Measurements from ENCODE around the gene PNMA1.
"Not testable (repeated sequence)": the region's sequence is repeated elsewhere in the genome, so short reads cannot be mapped to it uniquely, and the experiment has no call there.

PNMA1 gene

DNA sequence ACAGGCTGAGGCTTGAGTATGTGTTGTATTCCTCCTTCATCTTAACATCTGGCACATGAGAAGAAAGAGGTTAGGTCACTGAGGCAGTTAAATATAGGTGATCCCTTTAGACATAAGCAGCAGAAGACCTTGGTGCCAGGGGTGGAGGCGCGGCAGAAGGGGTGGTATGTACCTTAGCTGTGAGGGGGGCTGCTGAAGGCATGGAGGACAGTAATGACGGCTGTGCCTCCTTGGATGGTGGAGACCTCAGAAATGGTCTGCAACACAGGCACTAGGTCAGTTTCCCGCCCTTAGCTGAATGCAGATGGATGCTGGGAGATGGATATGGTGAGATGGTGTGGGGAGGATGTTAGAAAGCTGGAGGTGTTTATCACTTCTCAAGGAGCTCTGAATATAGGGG, 1.5 kb upstream of the PNMA1 start:
- DNase-seq (ENCODE audit: low read depth): no peak

DNA sequence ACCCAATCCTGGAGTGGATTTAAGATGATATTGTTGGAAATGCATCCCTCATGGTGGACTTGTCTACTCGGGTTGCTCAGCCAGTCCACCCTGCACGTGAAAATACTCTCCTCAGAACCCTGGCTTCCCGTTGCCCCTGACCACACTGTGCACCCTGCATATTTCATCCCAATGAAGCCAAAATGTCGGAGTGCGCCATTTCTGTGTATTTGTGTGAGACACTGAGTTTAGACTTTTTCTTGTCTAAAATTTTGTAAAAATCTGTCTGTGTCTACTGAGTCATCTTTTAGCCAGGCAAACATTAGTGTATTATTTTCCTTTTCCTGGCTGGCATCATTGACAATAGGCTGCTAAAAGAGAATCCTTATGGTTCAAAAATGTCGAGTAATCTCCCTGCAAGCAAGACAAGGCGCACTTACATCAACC, 485 bp upstream of the PNMA1 start:
- DNase-seq (ENCODE audit: low read depth): no peak

DNA sequence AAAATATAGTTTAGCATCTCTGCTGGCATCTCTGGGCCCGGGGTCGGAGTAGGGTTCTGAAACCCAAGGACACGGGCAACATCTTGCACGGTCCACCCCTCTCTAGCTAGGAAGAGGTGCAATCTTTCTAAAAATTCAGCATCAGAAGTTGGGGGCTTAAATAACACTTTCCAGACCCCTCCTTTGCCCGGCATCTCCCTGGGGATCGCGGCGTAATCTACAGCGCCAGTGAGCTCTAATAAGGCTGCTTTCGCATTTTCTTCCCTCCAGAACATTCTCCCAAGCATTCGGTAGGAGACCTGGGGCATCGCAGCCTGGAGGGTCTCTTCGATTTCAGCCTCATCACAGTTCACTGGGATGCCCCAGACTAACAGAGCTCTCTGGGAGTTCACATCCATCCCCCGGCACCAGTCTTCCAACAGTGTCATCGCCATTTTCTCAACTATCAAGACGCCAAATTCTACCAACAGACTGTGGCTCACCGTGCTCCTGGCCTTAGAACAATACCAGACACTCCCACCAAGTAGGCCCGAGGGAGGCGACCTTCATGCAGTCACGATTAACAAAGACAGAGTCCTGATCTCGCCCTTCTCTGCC, 880 bp downstream of the PNMA1 start:
- no peak for DNase-seq (ENCODE audit: low read depth)

DNA sequence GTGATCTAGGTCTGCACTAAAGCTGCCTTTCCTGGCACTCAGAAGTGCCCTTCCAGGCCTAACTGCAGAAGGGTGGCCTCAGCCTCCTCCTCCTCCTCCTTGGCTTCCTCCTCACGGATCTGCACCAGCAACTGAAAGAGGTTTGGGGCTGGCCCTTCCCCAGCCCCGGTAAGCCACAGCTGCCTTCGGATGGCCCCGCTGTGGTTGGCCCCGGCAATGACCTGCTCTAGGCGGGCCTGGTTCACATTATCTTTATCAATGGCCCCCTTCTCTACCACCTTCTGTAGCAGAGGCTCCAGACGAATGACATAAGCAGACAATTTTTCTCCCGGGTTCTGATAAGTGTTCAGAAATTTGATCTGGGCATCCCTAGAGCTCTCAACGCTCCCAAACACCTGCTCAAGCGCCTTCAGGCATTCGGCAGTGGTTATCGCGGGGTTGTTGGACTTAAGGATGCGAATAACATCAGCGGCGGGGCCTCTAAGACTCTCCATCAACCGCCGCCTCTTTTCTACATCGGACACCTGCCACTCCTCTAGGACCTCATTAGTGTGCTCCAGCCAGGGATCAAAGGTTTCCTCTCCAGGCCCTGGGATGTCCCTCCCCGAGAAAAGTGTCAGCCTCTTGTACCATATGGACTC, 1.5 kb downstream of the PNMA1 start:
- no peak for DNase-seq (ENCODE audit: low read depth)

DNA sequence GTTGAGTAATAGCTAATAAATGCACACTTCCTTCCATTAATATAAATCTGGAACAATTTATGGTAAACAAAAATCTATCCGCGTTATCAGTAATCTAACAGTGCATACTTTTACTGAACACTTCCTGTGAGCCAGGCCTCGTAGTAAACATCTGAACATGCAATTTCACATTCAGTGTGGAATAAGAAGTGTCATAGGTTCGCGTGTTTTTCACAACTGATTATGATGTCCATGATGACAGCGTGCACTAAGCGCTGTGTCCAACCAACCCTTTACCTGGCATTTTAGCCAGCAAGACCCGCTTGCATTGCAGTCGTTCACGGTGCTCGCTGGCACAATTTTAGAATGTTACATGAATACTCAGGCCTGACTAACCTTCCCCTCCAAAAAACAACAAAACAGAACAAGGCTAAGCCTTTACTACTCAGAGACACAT, 2.1 kb downstream of the PNMA1 start:
- DNase-seq (ENCODE audit: low read depth): no peak

DNA sequence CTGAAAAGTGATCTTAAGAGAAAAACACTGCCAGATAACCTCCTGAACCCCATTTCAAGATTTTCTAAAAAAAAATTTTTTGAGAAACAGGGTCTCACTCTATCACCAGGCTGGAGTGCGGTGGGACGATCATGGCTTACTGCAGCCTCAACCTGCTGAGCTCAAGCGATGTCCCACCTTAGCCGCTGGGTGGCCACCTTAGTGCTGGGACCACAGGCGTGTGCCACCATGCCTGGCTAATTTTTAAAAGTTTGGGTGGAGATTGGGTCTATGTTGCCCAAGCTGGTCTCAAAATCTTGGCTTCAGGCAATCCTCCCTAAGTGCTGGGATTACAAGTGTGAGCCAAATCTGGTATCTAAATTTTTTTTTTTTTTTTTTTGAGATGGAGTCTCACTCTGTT, 3.4 kb downstream of the PNMA1 start:
- DNase-seq (ENCODE audit: low read depth): no peak

DNA sequence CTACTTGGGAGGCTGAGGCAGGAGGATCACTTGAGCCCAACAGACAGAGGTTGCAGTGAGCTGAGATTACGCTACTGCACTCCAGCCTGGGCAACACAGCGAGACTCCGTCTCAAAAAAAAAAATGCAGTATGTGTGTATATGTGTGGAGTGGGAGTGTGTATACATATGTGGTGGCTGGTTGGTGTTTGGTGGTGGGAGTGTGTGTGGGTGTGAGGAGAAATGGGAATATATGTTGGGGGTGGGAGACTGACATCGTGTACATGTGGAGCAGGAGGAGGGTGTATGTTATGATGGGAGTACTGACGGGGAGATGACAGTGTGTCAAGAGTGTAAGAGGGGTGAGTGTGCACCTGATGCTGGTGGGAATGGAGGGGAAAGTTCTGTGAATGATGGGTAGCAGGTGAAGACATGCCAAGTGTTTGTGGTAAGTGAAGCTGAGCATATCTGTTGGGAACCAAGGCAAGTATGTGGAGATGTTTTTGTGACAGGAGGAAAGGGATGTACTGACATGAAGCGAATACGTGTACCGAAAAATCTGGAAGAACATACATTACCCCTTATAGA, 4.2 kb downstream of the PNMA1 start:
- no peak for DNase-seq (ENCODE audit: low read depth)

DNA sequence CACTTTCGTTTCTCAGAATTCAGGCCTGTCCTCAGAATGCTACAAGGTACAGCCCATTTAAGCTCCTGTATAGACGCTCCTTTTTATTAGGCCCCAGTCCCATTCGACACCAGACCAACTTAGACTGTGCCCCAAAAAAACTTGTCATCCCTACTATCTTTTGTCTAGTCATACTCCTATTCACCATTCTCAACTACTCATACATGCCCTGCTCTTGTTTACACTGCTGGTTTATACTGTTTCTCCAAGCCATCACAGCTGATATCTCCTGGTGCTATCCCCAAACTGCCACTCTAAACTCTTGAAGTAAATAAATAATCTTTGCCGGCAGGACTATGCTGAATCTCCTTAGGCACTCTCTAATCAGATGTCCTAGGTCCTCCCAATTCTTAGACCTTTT, 6.1 kb downstream of the PNMA1 start:
- not testable (repeated sequence) for DNase-seq (ENCODE audit: low read depth)

DNA sequence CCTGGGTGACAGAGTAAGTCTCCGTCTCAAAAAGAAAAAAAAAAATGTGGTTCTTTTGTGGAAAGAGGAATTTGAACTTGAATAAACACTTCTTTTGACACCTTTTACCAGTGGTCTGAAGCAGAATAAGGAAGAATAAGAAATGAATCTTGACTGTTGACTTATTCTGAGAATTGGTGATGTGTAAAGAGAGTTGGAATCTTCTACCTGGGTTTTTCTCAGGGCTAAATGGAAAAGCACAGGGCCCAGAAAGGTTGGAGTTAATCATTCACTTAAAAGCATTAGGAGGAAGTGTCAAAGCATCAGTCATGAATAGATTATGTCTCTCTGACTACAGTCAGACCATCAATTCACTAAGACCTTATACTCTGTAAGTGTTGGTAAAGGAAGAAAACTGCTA, 13.9 kb downstream of the PNMA1 start:
- no peak for DNase-seq (ENCODE audit: low read depth)

DNA sequence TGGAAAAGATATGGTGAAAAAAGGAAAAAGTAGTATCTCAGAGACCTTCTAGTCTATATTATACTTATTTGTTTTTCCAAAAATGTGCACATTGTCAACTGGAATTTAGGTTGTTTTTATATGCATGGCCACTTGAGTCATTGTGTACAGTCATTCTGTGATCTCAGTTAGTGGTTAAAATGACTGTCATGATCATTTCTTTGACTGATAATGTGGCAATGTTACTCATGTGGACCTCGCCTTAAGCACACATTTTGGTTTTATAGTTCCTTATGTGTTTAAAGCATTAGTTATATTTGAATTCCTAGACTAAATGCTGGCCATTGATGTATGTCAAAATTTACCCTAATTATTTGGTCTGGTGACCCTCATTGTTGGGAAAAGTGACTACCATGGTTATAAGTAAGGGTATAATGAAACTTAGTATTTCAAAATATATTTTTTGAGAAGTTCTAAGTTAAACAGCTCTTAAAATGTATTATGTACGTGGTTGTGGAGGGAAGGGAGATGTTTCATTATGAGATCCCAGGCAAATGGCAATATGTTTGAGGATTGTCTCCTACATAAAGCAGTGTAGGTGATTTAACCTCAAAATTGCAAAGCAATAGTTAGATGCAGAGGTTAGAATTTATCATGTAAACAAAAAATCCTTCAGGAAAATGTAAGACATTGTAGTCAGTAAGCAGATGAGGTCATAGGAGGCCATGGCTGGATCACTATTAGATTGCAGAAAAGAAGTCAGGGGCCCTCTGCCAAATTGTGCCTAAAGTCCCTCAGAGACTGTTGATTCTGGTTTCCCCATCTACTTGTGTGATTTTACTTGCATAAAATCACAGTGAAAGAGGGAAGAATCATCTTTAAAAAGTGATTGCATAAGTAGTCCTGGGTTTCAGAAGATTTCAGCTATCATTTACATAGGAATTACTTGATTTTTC, 17.5 kb downstream of the PNMA1 start:
- DNase-seq (ENCODE audit: low read depth): no peak

DNA sequence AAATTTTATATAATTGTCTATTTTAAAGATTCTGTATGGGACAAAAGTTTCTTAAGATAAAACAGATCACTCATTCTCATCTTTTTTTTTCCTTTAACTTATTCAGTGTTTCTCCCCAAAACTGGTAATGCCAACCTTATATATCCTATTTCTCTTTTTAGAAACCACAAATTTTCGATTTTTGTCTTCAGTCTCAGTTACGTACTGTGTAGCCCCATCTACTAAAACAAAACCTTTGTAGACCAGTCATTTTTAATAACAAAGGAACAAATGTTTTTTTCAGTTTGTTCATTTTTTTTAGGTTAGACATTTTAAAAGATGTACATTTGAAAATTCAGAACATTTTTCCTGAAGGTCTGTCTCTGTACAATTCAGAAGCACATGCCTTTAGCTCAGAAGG, 18.2 kb downstream of the PNMA1 start:
- no peak for DNase-seq (ENCODE audit: low read depth)

DNA sequence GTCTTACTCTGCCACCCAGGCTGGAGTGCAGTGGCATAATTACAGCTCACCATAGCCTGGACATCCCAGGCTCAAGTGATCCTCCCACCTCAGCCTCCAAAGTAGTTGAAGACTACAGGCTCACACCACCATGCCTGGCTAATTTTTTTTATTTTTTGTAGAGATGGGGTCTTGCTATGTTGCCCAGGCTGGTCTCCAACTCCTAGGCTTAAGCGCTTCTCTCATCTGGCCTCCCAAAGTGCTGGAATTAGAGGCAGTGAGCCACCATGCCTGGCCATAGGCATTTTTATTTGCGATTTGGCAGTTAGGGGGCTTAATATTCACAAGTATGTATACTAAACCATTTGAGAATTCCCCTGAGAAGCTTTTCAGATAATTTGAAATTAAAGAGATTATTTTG, 19.1 kb downstream of the PNMA1 start:
- DNase-seq (ENCODE audit: low read depth): no peak

DNA sequence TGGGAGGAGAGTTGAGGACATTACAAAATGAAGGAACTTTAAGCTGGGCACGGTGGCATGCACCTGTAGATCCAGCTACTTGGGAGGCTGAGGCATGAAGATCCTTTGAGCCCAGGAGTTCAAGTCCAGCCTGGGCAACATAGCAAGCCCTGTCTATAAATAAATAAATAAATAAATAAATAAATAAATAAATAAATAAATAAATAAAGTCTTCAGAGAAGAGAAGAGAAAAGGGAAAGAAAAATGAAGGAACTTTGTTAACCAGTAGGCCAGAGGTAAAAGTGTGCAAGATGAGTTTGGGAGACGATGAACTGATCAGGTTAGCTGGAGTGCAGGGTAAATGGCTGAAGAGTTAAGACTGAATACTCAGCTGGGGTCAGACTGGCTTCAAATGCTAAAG, 20.1 kb downstream of the PNMA1 start:
- DNase-seq (ENCODE audit: low read depth): no peak

DNA sequence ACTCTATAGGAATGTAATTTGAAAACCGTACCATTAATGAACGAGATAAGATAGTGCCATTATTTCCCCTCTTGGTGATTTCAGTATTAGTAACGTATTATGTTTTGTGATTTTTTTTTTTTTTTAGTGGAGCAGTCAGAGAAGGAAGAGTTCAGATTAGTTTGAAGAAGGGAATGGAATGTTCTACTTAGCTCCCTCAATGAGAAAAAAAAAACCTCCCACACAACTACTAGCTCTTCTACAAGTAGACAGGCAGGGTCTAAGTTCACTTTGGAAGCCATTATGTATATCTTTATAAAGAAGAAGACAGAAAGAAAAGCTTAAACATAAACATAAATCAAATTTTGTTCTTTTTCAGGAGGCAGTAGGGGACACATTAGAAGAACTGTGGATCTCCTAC, 27.3 kb downstream of the PNMA1 start:
- DNase-seq (ENCODE audit: low read depth): no peak

DNA sequence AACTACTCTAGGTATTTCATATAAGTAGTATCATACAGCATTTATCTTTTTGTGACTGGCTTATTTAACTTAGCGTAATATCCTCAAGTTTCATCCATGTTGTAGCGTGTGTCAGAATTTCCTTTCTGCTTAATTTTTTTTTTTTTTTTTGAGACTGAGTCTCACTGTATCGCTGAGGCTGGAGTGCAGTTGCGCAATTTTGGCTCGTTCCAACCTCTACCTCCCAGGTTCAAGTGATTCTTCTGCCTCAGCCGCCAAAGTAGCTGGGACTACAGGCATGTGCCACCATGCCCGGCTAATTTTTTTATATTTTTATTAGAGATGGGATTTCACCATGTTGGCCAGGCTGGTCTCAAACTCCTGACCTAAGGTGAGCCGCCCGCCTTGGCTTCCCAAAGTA, 28.9 kb downstream of the PNMA1 start:
- DNase-seq (ENCODE audit: low read depth): no peak

DNA sequence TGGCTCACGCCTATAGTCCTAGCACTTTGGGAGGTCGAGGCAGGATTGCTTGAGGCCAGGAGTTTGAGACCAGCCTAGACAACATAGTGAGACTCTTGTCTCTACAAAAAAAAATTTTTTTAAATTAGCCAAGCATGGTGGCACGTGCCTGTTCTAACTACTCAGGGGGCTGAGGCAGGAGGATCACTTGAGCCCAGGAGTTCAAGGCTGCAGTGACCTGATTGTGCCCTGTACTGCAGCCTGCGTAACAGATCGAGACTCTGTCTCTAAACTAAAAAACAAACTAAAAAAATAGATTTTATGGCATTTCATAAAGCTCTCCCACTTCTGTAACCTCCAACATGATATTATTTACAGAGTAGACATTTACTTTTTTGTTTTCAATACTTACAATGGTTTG, 29.6 kb downstream of the PNMA1 start:
- no peak for DNase-seq (ENCODE audit: low read depth)

DNA sequence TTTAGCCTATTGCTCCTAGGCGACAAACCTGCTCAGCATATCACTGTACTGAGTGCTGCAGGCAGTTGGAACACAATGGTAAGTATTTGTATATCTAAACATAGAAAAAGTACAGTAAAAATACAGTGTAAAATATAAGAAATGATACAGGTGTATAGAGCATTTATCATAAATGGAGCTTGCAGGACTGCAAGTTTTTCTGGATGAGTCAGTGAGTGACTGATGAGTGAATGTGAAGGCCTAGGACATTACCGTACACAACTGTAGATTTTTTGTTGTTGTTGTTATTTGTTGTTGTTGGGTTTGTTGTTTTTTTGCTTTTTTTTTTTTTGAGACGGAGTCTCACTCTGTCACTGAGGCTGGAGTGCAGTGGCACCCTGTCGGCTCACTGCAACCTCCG, 33.4 kb downstream of the PNMA1 start:
- no peak for DNase-seq (ENCODE audit: low read depth)

DNA sequence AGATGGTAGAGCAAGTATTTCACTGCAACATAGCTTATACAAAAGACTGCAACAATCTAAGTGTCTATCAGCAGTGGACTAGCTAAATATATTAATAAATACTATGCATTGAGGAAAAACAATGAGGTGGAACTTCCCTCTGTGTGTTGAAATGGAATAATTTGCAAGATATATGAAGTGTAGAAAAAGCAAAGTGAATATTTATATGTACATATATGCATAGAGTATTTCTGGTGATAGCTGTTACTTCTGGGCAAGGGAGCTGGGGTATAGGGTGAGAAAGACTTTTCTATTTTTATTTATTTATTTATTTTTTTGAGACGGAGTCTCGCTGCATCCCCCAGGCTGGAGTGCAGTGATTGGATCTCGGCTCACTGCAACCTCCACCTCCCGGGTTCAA, 35.5 kb downstream of the PNMA1 start:
- DNase-seq (ENCODE audit: low read depth): no peak

DNA sequence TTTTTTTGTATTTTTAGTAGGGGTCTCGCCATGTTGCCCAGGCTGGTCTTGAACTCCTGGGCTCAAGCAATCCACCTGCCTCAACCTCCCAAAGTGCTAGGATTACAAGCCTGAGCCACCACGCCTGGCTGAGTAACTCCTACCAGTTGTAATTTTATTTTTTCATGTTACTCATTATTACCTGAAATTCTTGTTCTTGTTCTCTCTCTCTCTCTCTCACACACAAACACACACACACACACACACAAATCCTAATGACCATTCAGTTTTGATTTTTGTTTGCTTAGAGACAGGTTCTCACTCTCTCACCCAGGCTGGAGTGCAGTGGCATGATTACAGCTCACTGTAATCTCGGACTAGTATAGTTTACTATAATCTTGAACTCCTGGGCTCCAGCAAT, 39.2 kb downstream of the PNMA1 start:
- no peak for DNase-seq (ENCODE audit: low read depth)

DNA sequence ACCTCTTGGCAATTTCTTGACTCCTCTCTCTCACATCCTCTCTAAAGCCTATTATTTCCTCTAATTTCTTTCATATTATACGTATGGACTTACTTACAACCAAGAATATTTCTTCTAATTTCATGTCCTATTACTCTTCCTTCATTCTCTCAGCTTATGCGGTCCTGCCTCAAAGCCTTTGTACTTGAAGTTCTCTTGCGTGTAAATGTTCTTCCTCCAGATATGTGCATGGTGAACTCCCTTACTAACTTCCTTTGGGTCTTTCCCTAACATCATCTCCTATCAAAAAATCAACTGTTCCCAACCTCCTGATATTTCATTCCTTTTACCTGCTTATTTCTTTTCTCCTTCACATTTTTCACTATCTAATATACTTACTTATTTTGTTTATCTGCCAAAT, 46.3 kb downstream of the PNMA1 start:
- no peak for DNase-seq (ENCODE audit: low read depth)

DNA sequence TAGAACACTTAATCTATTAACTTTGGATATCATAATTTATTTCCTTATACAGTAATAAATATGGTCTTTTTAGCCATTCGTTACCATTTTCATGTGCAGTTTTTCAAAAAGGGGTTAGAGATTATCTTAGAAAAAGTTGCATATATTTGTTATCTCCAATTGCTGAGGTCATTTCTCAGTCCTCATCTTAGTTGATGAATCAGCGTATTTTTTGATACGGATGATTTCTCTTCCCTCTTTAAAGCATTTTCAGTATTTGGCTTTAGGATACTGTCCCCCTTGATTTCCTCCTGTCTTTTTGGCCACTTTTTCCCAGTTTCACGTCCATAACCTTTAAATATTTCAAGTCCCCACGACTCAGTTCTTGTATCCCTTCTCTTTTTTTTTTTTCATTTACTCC, 47.6 kb downstream of the PNMA1 start:
- DNase-seq (ENCODE audit: low read depth): no peak

DNA sequence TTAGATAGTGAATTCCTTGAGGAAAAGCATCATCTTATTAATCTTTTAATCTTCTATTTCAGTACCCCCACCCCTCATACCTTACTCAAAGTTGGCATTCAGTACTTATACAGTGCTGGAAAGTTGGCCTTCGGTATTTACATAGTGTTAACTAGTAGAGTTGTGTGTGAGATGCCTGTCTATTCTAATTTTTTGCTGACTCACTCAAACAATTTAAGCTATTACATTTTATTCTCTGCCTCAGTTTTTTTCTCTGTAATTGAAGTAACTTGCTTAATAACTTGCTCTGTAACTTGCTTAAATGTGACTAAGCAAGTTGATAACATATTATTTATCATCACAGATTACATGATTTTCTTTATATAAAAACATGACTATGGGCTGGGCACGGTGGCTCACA, 49.1 kb downstream of the PNMA1 start:
- no peak for DNase-seq (ENCODE audit: low read depth)
